ENCODE data around the gene PACSIN2.

DNA sequence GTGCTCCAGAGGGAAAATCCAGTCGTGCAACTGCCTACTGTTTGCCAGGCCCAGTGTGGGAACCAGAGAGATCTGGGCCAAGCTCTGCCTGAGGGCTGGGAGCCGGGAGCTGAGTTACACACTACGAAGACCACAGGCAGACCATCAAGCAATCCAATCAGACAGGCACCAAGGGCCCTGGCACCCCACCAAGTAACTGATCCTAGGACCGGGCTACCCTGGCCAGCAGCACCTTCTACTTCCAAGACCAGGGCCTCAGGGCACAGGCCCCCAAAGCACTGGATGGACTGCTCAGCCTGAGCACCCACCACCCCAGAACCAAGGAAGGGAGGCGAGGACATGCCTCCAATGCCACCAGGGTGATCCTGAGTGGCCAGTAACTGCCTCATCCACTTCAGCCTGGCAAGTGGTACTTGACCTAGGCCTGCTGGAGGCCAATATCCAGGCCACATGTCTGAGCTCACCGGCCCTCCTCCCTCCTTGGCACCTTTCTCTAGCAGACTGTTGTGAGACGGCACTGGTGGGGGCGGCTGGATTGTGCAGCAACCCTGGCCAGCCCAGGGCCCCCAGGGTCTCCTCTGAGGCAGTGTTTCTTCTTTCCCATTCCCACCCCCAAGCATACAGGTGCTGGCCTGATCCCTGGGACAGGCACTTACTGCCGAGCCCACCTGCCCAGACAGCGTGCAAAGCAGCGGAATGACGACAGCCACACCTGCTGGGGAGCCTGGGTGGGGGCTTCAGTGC, 137.2 kb downstream of the PACSIN2 start:
- TF ChIP-seq, protein P1, sequence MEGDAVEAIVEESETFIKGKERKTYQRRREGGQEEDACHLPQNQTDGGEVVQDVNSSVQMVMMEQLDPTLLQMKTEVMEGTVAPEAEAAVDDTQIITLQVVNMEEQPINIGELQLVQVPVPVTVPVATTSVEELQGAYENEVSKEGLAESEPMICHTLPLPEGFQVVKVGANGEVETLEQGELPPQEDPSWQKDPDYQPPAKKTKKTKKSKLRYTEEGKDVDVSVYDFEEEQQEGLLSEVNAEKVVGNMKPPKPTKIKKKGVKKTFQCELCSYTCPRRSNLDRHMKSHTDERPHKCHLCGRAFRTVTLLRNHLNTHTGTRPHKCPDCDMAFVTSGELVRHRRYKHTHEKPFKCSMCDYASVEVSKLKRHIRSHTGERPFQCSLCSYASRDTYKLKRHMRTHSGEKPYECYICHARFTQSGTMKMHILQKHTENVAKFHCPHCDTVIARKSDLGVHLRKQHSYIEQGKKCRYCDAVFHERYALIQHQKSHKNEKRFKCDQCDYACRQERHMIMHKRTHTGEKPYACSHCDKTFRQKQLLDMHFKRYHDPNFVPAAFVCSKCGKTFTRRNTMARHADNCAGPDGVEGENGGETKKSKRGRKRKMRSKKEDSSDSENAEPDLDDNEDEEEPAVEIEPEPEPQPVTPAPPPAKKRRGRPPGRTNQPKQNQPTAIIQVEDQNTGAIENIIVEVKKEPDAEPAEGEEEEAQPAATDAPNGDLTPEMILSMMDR (IDR thresholded peaks at IDR 0.05), result no peak
- TF ChIP-seq POLR2AphosphoS5 (IDR thresholded peaks at IDR 0.05), result no peak
- no peak for TF ChIP-seq EP300 (IDR thresholded peaks at IDR 0.05)
- TF ChIP-seq POLR2A (IDR thresholded peaks at IDR 0.05), result no peak

Measured in gastroesophageal sphincter (tissue), 3 donors.